GM21515 (cell line): ENCODE measurements around the gene ARMC9.
"Not testable (repeated sequence)": the region's sequence is repeated elsewhere in the genome, so short reads cannot be mapped to it uniquely, and the experiment has no call there.

Source experiments
- ATAC-seq: cut with Tn5 transposase; IDR thresholded peaks from one replicate; pipeline ENCODE4 v1.9.1; 2021; ENCODE audit not compliant: unreplicated experiment

ARMC9 gene

GRCh38 chr2:231182513-231182899 is 15.9 kb upstream of the ARMC9 start:
- no peak for ATAC-seq

GRCh38 chr2:231183851-231184250 is 14.6 kb upstream of the ARMC9 start:
- no peak for ATAC-seq

- ATAC-seq: no peak
These were observed 14.1 kb upstream of the ARMC9 start for GRCh38 chr2:231184319-231184718.

- no peak for ATAC-seq
These were observed 13.2 kb upstream of the ARMC9 start for GRCh38 chr2:231185050-231185725.

GRCh38 chr2:231185886-231186285 is 12.5 kb upstream of the ARMC9 start:
- ATAC-seq: no peak

GRCh38 chr2:231186325-231186724 is 12.1 kb upstream of the ARMC9 start:
- ATAC-seq: no peak

GRCh38 chr2:231187736-231188505 is 10.5 kb upstream of the ARMC9 start:
- ATAC-seq: no peak

- no peak for ATAC-seq
These were observed 9.8 kb upstream of the ARMC9 start for GRCh38 chr2:231188506-231189170.

GRCh38 chr2:231189171-231189530 is 9.3 kb upstream of the ARMC9 start:
- no peak for ATAC-seq

GRCh38 chr2:231189571-231190495 is 8.6 kb upstream of the ARMC9 start:
- no peak for ATAC-seq

GRCh38 chr2:231190531-231191197 is 7.8 kb upstream of the ARMC9 start:
- ATAC-seq: no peak

GRCh38 chr2:231191896-231192872 is 6.2 kb upstream of the ARMC9 start:
- ATAC-seq: no peak

GRCh38 chr2:231193216-231193615 is 5.2 kb upstream of the ARMC9 start:
- ATAC-seq: no peak

GRCh38 chr2:231196592-231196991 is 1.8 kb upstream of the ARMC9 start:
- ATAC-seq: no peak

GRCh38 chr2:231197196-231197595 is 1.2 kb upstream of the ARMC9 start:
- not testable (repeated sequence) for ATAC-seq

GRCh38 chr2:231197706-231198290 is 633 bp upstream of the ARMC9 start:
- no peak for ATAC-seq

GRCh38 chr2:231199219-231199618 is 788 bp downstream of the ARMC9 start:
- ATAC-seq: no peak

GRCh38 chr2:231200805-231201474 is 2.5 kb downstream of the ARMC9 start:
- ATAC-seq: no peak

GRCh38 chr2:231201475-231201814 is 3.0 kb downstream of the ARMC9 start:
- ATAC-seq: no peak
